PC-3 (cell line): ENCODE measurements around the gene SLC8A3. TPM values are rescaled to one million over a fixed set of nuclear protein-coding genes. Genes with fewer than 3 reads are reported as not detected.

Experiments used
- ATAC-seq: fragments of 200-7000 bp; cut with Tn5 transposase; 2 replicates; pipeline ENCODE4 v1.9.1; 2020; ENCODE audit warnings: mild to moderate bottlenecking, moderate library complexity
- BruUV-seq: library from RNA; stranded (reverse); fragments of 400-500 nt; replicated peaks from 2 replicates; lab custom pipeline; 2021; lab: Mats Ljungman, UMichigan
- CTCF ChIA-PET: fragments of 300-600 bp; sonication (Branson Sonifier 250); formaldehyde crosslinking; loops from one replicate; lab custom pipeline; 2022; ENCODE audit warnings: antibody characterized with exemption; lab: Charles Lee
- POLR2A ChIA-PET: fragments of 300-600 bp; sonication (Branson Sonifier 250); formaldehyde crosslinking; loops from one replicate; lab custom pipeline; 2022; ENCODE audit warnings: antibody characterized with exemption; ENCODE audit not compliant: unreplicated experiment; lab: Charles Lee
- DNase-seq: peaks from one replicate; pipeline ENCODE4 v3.0.0-alpha.2; 2015
- H2AFZ ChIP-seq: fragments of 300-600 bp; sonication (generic); 2 replicates; pipeline ENCODE4 v1.6.0; 2016; ENCODE audit warnings: antibody characterized with exemption, low read length
- H3F3A ChIP-seq: fragments of 300-600 bp; sonication (generic); one replicate; pipeline ENCODE4 v1.6.0; 2017; ENCODE audit warnings: antibody characterized with exemption, low read length, control low read depth, mild to moderate bottlenecking; ENCODE audit not compliant: unreplicated experiment
- H3K27ac ChIP-seq: fragments of 300-600 bp; sonication (generic); 2 replicates; pipeline ENCODE4 v1.5.1; 2016; ENCODE audit warnings: mild to moderate bottlenecking, low read length
- H3K27me3 ChIP-seq: fragments of 300-600 bp; sonication (generic); 2 replicates; pipeline ENCODE4 v1.6.1; 2016; ENCODE audit warnings: low read length, mixed read lengths
- H3K36me3 ChIP-seq: fragments of 300-600 bp; sonication (generic); 2 replicates; pipeline ENCODE4 v1.6.1; 2016; ENCODE audit warnings: low read depth, mixed run types, low read length, mixed read lengths
- H3K4me1 ChIP-seq: fragments of 300-600 bp; sonication (generic); 2 replicates; pipeline ENCODE4 v1.5.1; 2016; ENCODE audit warnings: low read length; ENCODE audit not compliant: insufficient read depth
- H3K4me2 ChIP-seq: fragments of 300-600 bp; sonication (generic); 2 replicates; pipeline ENCODE4 v1.6.0; 2016; ENCODE audit warnings: low read length
- H3K4me3 ChIP-seq: fragments of 300-600 bp; sonication (generic); 2 replicates; pipeline ENCODE4 v1.5.1; 2016; ENCODE audit warnings: mild to moderate bottlenecking, low read length, mixed read lengths
- H3K79me2 ChIP-seq: fragments of 300-600 bp; sonication (generic); 2 replicates; pipeline ENCODE4 v1.6.1; 2017; ENCODE audit warnings: low read length, mixed read lengths
- H3K9ac ChIP-seq: fragments of 300-600 bp; sonication (generic); 2 replicates; pipeline ENCODE4 v1.6.0; 2016; ENCODE audit warnings: mild to moderate bottlenecking, low read length
- H3K9me2 ChIP-seq: fragments of 300-600 bp; sonication (generic); replicated peaks from 2 replicates; pipeline ENCODE4 v1.6.1; 2016; ENCODE audit warnings: mixed run types, low read length, mixed read lengths
- H3K9me3 ChIP-seq: fragments of 300-600 bp; sonication (generic); 2 replicates; pipeline ENCODE4 v1.6.1; 2016; ENCODE audit warnings: low read length, mixed read lengths
- H4K20me1 ChIP-seq: fragments of 300-600 bp; sonication (generic); 2 replicates; pipeline ENCODE4 v1.6.1; 2016; ENCODE audit warnings: low read length, mixed read lengths
- CTCF ChIP-seq: fragments of 300-600 bp; sonication (generic); conservative IDR thresholded peaks from 2 replicates; pipeline ENCODE4 v1.5.1; 2017; ENCODE audit warnings: antibody characterized with exemption, low read depth, mild to moderate bottlenecking, low read length
- EZH2 ChIP-seq: fragments of 300-600 bp; sonication (generic); IDR thresholded peaks from one replicate; pipeline ENCODE4 v1.6.1; 2017; ENCODE audit warnings: antibody characterized with exemption, mild to moderate bottlenecking, low read length; ENCODE audit not compliant: unreplicated experiment
- EZH2phosphoT487 ChIP-seq: fragments of 300-600 bp; sonication (generic); IDR thresholded peaks from 2 replicates; pipeline ENCODE4 v1.6.1; 2018; ENCODE audit warnings: mild to moderate bottlenecking, antibody characterized with exemption, low read length, borderline replicate concordance
- intact Hi-C: fragments of 100-400 bp; cut with micrococcal nuclease; formaldehyde crosslinking; loops from 2 replicates; pipeline ENCODE4 v1.9.0; 2023
- total RNA-seq: library from RNA; depleted of rRNA; stranded (reverse); fragments of >200 nt; gene quantifications from 2 replicates; pipeline ENCODE4 v1.2.3, GENCODE V29; 2014

SLC8A3 gene
- total RNA-seq, 1 experiment from 2014 or later: not detected

- H3K9me3 ChIP-seq: no peaks in the 10 kb centered on the region
- ATAC-seq: no peak
- no TSS peak for BruUV-seq
- no peak overlapping the region for H3K4me2 ChIP-seq
- H4K20me1 ChIP-seq: no peaks in the 10 kb centered on the region
- no peaks in the 10 kb centered on the region for H3K9me2 ChIP-seq
- intact Hi-C loops: loop anchor here (5.0 kb wide), 1 partner anchor 98 kb away; no protein-coding TSS in a partner anchor
- ChIA-PET CTCF (no interaction called here), POLR2A (no interaction called here)
- no peak overlapping the region for H3K27ac ChIP-seq
- H3K4me1 ChIP-seq: no peaks in the 10 kb centered on the region
- H3K79me2 ChIP-seq: no peaks in the 10 kb centered on the region
- no peak overlapping the region for H2AFZ ChIP-seq
- TF ChIP-seq CTCF (no peak), EZH2phosphoT487 (no peak), EZH2 (no peak)
- no peak overlapping the region for H3K9ac ChIP-seq
- H3K27me3 ChIP-seq: peaks cover 75% of the 10 kb centered on the region
- no peaks in the 10 kb centered on the region for H3K36me3 ChIP-seq
- no peak overlapping the region for H3K4me3 ChIP-seq
- H3F3A ChIP-seq: no peaks in the 10 kb centered on the region
- no peak for DNase-seq
These were observed 94.1 kb downstream of the SLC8A3 start for GRCh38 chr14:70094631-70095030.

- ATAC-seq (no peak), DNase-seq (no peak)
- Histone ChIP-seq H3K9me3 (no peaks in the 10 kb centered on the region), H2AFZ (no peak overlapping the region), H4K20me1 (no peaks in the 10 kb centered on the region), H3K4me2 (no peak overlapping the region), H3K9ac (no peak overlapping the region), H3K27me3 (peaks cover 75% of the 10 kb centered on the region), H3K36me3 (no peaks in the 10 kb centered on the region), H3K4me3 (no peak overlapping the region), H3K9me2 (no peaks in the 10 kb centered on the region), H3K4me1 (no peaks in the 10 kb centered on the region), H3K27ac (no peak overlapping the region), H3K79me2 (no peaks in the 10 kb centered on the region), H3F3A (no peaks in the 10 kb centered on the region)
- ChIA-PET POLR2A (no interaction called here), CTCF (no interaction called here)
- TF ChIP-seq EZH2phosphoT487 (no peak), CTCF (no peak), EZH2 (no peak)
- no TSS peak for BruUV-seq
- intact Hi-C loops: no loop called here
These were observed 94.6 kb downstream of the SLC8A3 start for GRCh38 chr14:70094106-70094505.

DNA sequence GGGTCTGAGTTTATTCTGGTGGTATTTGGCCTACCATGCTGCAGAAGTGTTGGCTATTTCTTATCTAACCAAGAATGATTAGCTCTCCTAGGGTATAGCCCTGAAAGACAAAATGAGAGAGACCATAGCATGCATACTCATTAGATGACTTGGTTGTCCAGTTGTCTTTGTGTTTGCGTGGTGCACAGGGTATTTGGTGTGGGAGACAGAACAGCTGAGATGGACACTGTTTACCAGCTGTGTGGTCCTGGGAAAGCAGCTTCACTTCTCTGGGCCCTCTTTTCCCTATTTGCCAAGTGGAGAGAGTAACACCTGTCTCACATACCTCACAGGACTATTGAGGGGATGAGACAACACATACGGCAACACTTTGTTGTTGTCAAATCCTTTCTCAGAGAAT lies 95.6 kb downstream of the SLC8A3 start:
- H2AFZ ChIP-seq: no peak overlapping the region
- no peaks in the 10 kb centered on the region for H3F3A ChIP-seq
- no peak overlapping the region for H3K4me3 ChIP-seq
- ChIA-PET POLR2A (no interaction called here), CTCF (no interaction called here)
- H3K4me1 ChIP-seq: no peaks in the 10 kb centered on the region
- no peaks in the 10 kb centered on the region for H3K9me3 ChIP-seq
- H3K4me2 ChIP-seq: no peak overlapping the region
- H3K27ac ChIP-seq: no peak overlapping the region
- H3K79me2 ChIP-seq: no peaks in the 10 kb centered on the region
- DNase-seq (no peak), ATAC-seq (no peak)
- H3K9me2 ChIP-seq: no peaks in the 10 kb centered on the region
- BruUV-seq: no TSS peak
- TF ChIP-seq CTCF (no peak), EZH2phosphoT487 (no peak), EZH2 (no peak)
- H3K9ac ChIP-seq: no peak overlapping the region
- H3K27me3 ChIP-seq: peaks cover 75% of the 10 kb centered on the region
- no peaks in the 10 kb centered on the region for H4K20me1 ChIP-seq
- intact Hi-C loops: no loop called here
- no peaks in the 10 kb centered on the region for H3K36me3 ChIP-seq
